ENCODE results near the gene SNX10. TPM values are rescaled to one million over a fixed set of nuclear protein-coding genes. Genes with fewer than 3 reads are reported as not detected.

Gene SNX10
- total RNA-seq, 2 experiments from 2014 or later, result 4.6 to 5.8 TPM

GRCh38 chr7:26397796-26398426, 106.2 kb downstream of the SNX10 start:
- peaks cover 29 to 32% of the 10 kb centered on the region in 2 experiments for H3K27me3 ChIP-seq (ENCODE audit: control insufficient read depth in 1 of 2, insufficient read depth in 2 of 2, low read length in 2 of 2)
- ChIA-PET CTCF (no interaction called here), POLR2A (interaction anchor here (0.6 kb wide), 1 partner anchor 1701 kb away, joined by 3 read pairs; no protein-coding TSS in a partner anchor)
- no peak for TF ChIP-seq CTCF (IDR thresholded peaks at IDR 0.05)
- Mint-ChIP-seq H3K4me3 (peak overlapping the region; percentile 71), H3K36me3 (ENCODE audit: low read depth) (no peaks in the 10 kb centered on the region), H3K27ac (no peak overlapping the region), H3K9me3 (no peaks in the 10 kb centered on the region), H3K27me3 (peaks cover 69% of the 10 kb centered on the region), H3K4me1 (ENCODE audit: low read depth) (peaks cover 11% of the 10 kb centered on the region)
- DNase-seq (peak in 1 of 14 experiments; percentile 39), ATAC-seq (ENCODE audit: poor library complexity) (no peak)
- H3K27ac ChIP-seq (ENCODE audit: low read depth in 1 of 2, low read length in 2 of 2), result no peak overlapping the region
- peaks cover 14% of the 10 kb centered on the region for H3K4me1 ChIP-seq (ENCODE audit: insufficient read depth, low read length)
- intact Hi-C loops (cut with DNase I, micrococcal nuclease), result no loop called here
- no peaks in the 10 kb centered on the region for H3K9me3 ChIP-seq (ENCODE audit: control insufficient read depth in 1 of 2, insufficient read depth in 1 of 2, low read length in 2 of 2)
- peak overlapping the region; percentile 36 for H3K4me3 ChIP-seq (ENCODE audit: low read length)
- H3K36me3 ChIP-seq (ENCODE audit: insufficient read depth, low read length), result no peaks in the 10 kb centered on the region

GRCh38 chr7:26398427-26398755, 106.7 kb downstream of the SNX10 start:
- Histone ChIP-seq H3K36me3 (ENCODE audit: insufficient read depth, low read length) (no peaks in the 10 kb centered on the region), H3K4me3 (ENCODE audit: low read length) (peak overlapping the region; percentile 36), H3K4me1 (ENCODE audit: insufficient read depth, low read length) (peaks cover 14% of the 10 kb centered on the region), H3K27me3 (ENCODE audit: control insufficient read depth in 1 of 2, insufficient read depth in 2 of 2, low read length in 2 of 2) (peaks cover 29 to 32% of the 10 kb centered on the region in 2 experiments), H3K9me3 (ENCODE audit: control insufficient read depth in 1 of 2, insufficient read depth in 1 of 2, low read length in 2 of 2) (no peaks in the 10 kb centered on the region), H3K27ac (ENCODE audit: low read depth in 1 of 2, low read length in 2 of 2) (no peak overlapping the region)
- no peaks in the 10 kb centered on the region for H3K9me3 Mint-ChIP-seq
- no peak overlapping the region for H3K27ac Mint-ChIP-seq
- POLR2A ChIA-PET, result interaction anchor here (0.6 kb wide), 1 partner anchor 1701 kb away, joined by 3 read pairs; no protein-coding TSS in a partner anchor
- H3K4me1 Mint-ChIP-seq (ENCODE audit: low read depth), result peaks cover 11% of the 10 kb centered on the region
- DNase-seq, result peak in 3 of 14 experiments; percentile 5 to 32 (median 16)
- no peak overlapping the region for H3K4me3 Mint-ChIP-seq
- ATAC-seq (ENCODE audit: poor library complexity), result no peak
- no peak for TF ChIP-seq CTCF (IDR thresholded peaks at IDR 0.05)
- H3K36me3 Mint-ChIP-seq (ENCODE audit: low read depth), result no peaks in the 10 kb centered on the region
- CTCF ChIA-PET, result no interaction called here
- intact Hi-C loops (cut with DNase I, micrococcal nuclease), result no loop called here
- H3K27me3 Mint-ChIP-seq, result peaks cover 66% of the 10 kb centered on the region

- H3K4me3 Mint-ChIP-seq, result peak overlapping the region; percentile 87
- H3K4me3 ChIP-seq (ENCODE audit: low read length), result peak overlapping the region; percentile 36
- DNase-seq (peak in 4 of 14 experiments; percentile 7 to 48 (median 32)), ATAC-seq (ENCODE audit: poor library complexity) (no peak)
- CTCF ChIA-PET, result no interaction called here
- H3K27ac Mint-ChIP-seq, result no peak overlapping the region
- H3K9me3 Mint-ChIP-seq, result no peaks in the 10 kb centered on the region
- no peak for TF ChIP-seq CTCF (IDR thresholded peaks at IDR 0.05)
- H3K4me1 Mint-ChIP-seq (ENCODE audit: low read depth), result peaks cover 11% of the 10 kb centered on the region
- intact Hi-C loops (cut with DNase I, micrococcal nuclease), result no loop called here
- no peaks in the 10 kb centered on the region for H3K36me3 ChIP-seq (ENCODE audit: insufficient read depth, low read length)
- H3K36me3 Mint-ChIP-seq (ENCODE audit: low read depth), result no peaks in the 10 kb centered on the region
- POLR2A ChIA-PET, result interaction anchor here (0.6 kb wide), 1 partner anchor 1700 kb away, joined by 3 read pairs; no protein-coding TSS in a partner anchor
- no peaks in the 10 kb centered on the region for H3K9me3 ChIP-seq (ENCODE audit: control insufficient read depth in 1 of 2, insufficient read depth in 1 of 2, low read length in 2 of 2)
- no peak overlapping the region for H3K27ac ChIP-seq (ENCODE audit: low read depth in 1 of 2, low read length in 2 of 2)
- peaks cover 65% of the 10 kb centered on the region for H3K27me3 Mint-ChIP-seq
- peaks cover 14% of the 10 kb centered on the region for H3K4me1 ChIP-seq (ENCODE audit: insufficient read depth, low read length)
- peaks cover 27 to 29% of the 10 kb centered on the region in 2 experiments for H3K27me3 ChIP-seq (ENCODE audit: control insufficient read depth in 1 of 2, insufficient read depth in 2 of 2, low read length in 2 of 2)
These were observed 107.3 kb downstream of the SNX10 start for GRCh38 chr7:26398756-26399509.
